Measurements from ENCODE around the gene BAZ1B.
"Not testable (repeated sequence)": the region's sequence is repeated elsewhere in the genome, so short reads cannot be mapped to it uniquely, and the experiment has no call there.

BAZ1B gene

GRCh38 chr7:73544678-73545077 is 22.6 kb upstream of the BAZ1B start:
- DNase-seq (ENCODE audit: low read depth in 1 of 2, low spot score in 1 of 2), result no peak

GRCh38 chr7:73541722-73542121 is 19.6 kb upstream of the BAZ1B start:
- no peak for DNase-seq (ENCODE audit: low read depth in 1 of 2, low spot score in 1 of 2)

- no peak for DNase-seq (ENCODE audit: low read depth in 1 of 2, low spot score in 1 of 2)
These were observed 17.6 kb upstream of the BAZ1B start for GRCh38 chr7:73539709-73540108.

GRCh38 chr7:73538510-73538909 is 16.4 kb upstream of the BAZ1B start:
- DNase-seq (ENCODE audit: low read depth in 1 of 2, low spot score in 1 of 2), result not testable (repeated sequence)

GRCh38 chr7:73537051-73537450 is 15.0 kb upstream of the BAZ1B start:
- DNase-seq (ENCODE audit: low read depth in 1 of 2, low spot score in 1 of 2), result no peak

GRCh38 chr7:73536479-73536878 is 14.4 kb upstream of the BAZ1B start:
- no peak for DNase-seq (ENCODE audit: low read depth in 1 of 2, low spot score in 1 of 2)

GRCh38 chr7:73535918-73536317 is 13.8 kb upstream of the BAZ1B start:
- DNase-seq (ENCODE audit: low read depth in 1 of 2, low spot score in 1 of 2), result not testable (repeated sequence)

GRCh38 chr7:73533742-73534141 is 11.6 kb upstream of the BAZ1B start:
- DNase-seq (ENCODE audit: low read depth in 1 of 2, low spot score in 1 of 2), result no peak

- DNase-seq (ENCODE audit: low read depth in 1 of 2, low spot score in 1 of 2), result no peak
These were observed 10.1 kb upstream of the BAZ1B start for GRCh38 chr7:73532224-73532623.

GRCh38 chr7:73530800-73531199 is 8.7 kb upstream of the BAZ1B start:
- no peak for DNase-seq (ENCODE audit: low read depth in 1 of 2, low spot score in 1 of 2)

- no peak for DNase-seq (ENCODE audit: low read depth in 1 of 2, low spot score in 1 of 2)
These were observed 5.1 kb upstream of the BAZ1B start for GRCh38 chr7:73526896-73527821.

GRCh38 chr7:73526158-73526494 is 4.0 kb upstream of the BAZ1B start:
- DNase-seq (ENCODE audit: low read depth in 1 of 2, low spot score in 1 of 2), result not testable (repeated sequence)

- DNase-seq (ENCODE audit: low read depth in 1 of 2, low spot score in 1 of 2), result peak in 1 of 2 donors; percentile 59
These were observed 423 bp downstream of the BAZ1B start for GRCh38 chr7:73521636-73522104.

- DNase-seq (ENCODE audit: low read depth in 1 of 2, low spot score in 1 of 2), result no peak
These were observed 1.1 kb downstream of the BAZ1B start for GRCh38 chr7:73520673-73521635.

- DNase-seq (ENCODE audit: low read depth in 1 of 2, low spot score in 1 of 2), result no peak
These were observed 2.0 kb downstream of the BAZ1B start for GRCh38 chr7:73519867-73520672.

- no peak for DNase-seq (ENCODE audit: low read depth in 1 of 2, low spot score in 1 of 2)
These were observed 3.6 kb downstream of the BAZ1B start for GRCh38 chr7:73518470-73518869.

GRCh38 chr7:73517241-73517995 is 4.7 kb downstream of the BAZ1B start:
- no peak for DNase-seq (ENCODE audit: low read depth in 1 of 2, low spot score in 1 of 2)

GRCh38 chr7:73515178-73515577 is 6.9 kb downstream of the BAZ1B start:
- DNase-seq (ENCODE audit: low read depth in 1 of 2, low spot score in 1 of 2), result no peak

- no peak for DNase-seq (ENCODE audit: low read depth in 1 of 2, low spot score in 1 of 2)
These were observed 9.9 kb downstream of the BAZ1B start for GRCh38 chr7:73512018-73512780.

All from stimulated activated CD4-positive, alpha-beta T cell treated with anti-CD3 and anti-CD28 coated beads, Interleukin-15, amount 100 ng/mL, for 1 hour (primary cell).